Putamen (tissue), 1 donor: ENCODE measurements around the gene NFYB.
"Not testable (repeated sequence)": the region's sequence is repeated elsewhere in the genome, so short reads cannot be mapped to it uniquely, and the experiment has no call there.

Experiments
- DNase-seq: peaks from one replicate; pipeline ENCODE4 v3.0.0-alpha.2; 2016; ENCODE audit warnings: low spot score

The NFYB gene

DNA sequence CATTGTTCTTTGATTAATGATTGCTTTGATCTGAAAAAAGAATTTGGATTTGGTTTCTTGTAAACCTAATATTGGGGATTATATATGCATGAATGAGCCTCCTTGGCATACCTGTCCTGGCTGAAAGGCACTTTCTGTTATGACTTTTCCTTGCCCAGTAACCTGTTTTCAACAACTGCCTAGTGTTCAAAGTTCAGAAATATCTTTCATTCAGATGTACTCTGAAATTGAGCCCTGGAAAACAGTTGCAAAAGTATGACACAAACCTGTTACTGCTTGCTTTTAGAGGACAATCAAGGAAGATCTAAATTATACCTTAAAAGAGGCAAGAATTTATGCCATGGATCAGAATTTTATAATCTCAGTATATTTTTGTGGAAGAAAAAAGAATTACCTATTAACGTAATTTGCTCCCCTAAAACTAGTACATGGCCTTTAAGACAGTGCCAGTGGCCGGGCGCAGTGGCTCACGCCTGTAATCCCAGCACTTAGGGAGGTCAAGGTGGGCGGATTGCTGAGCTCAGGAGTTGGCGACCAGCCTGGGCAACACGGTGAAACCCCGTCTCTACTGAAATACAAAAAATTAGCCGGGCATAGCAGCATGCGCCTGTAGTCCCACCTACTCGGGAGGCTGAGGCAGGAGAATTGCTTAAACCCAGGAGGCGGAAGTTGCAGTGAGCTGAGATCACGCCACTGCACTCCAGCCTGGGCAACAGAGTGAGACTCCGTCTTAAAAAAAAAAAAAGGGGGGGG is 23.0 kb downstream of the NFYB start:
- not testable (repeated sequence) for DNase-seq

DNA sequence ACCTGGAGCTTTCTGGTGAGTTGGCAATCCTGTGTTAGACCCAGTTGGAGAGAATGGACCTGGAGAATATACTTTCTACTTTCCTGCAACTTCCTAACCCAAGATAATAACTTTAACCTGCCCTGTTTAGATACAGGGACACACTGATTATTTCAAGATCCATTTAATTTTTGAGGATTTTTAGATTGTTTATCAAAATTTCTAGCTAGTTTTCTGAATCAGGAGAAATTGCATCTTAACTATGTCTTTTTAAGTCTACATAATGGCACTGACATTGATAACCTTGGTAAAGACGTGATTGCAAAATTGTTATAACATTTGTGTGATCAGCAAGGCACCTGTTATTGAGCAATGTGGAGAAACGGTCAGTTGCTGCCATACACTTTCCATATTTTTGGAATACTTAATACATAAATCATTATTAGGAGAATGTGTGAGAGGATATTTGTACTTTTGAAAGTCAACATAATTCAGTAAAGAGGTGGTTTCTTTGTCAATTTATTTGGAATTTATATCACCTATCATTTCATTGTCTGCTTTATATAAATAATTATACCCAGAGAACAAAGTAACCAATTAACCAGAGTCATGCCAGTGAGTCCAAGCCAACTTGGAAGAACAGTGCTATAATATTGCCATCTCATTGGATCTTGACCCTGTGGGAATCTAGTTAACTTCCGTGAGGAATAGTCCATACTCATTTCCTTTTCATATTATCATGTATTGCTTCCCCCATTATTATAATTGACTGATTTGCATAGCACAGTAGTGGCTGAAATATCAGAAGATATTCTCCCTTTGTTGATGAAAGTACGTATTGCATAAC is 28.4 kb downstream of the NFYB start:
- DNase-seq = no peak

DNA sequence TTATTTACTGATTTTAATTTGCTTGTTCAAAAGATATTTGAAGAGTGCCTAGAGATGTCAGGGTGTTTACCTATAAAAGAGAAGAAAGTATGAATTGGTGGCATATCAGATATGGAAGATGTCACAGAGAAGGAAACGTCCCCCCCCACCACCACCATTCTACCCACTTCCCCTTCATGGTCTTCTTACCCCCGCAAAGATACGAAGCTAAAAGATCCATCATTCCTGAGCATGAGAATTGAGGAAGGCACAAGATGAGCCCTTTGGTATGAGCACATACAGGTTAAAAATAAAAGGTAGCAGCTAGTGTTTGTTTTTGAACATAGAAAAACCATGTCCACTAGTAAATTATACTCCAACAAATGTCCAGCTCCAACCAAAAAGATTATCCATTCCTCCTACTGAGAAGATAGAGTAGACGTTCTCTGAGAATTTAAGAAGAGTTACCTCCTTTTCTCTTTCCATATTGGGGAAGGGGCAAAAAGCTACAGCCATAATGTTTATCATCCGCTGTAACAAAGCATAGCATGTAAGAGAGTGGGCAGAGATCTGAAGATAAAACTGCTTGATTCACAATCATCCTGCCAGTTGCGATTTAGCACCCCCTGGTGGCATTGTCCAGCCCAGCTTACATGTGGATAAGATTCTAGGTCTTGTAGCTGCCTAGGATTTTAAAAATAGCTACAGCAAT is 29.1 kb downstream of the NFYB start:
- DNase-seq = peak; percentile 81

DNA sequence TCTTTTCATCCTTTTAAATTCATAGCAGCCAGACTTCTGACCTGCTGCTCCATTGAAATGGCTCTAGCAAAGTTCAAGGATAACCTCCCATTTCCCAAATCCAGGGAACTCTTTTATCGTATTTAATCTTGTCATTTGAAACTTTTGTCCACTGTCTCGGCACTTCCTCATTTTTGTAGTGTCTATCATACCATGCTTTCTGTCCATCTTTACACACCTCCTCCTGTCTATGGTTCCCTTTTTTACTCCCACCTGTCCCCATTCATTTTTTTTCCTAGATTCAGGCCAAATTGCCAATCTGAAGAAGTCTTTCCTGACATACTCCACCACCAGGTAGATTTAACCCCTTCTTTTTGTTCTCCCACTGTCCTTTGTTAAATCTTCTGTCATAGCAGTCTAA is 31.0 kb downstream of the NFYB start:
- DNase-seq = no peak

DNA sequence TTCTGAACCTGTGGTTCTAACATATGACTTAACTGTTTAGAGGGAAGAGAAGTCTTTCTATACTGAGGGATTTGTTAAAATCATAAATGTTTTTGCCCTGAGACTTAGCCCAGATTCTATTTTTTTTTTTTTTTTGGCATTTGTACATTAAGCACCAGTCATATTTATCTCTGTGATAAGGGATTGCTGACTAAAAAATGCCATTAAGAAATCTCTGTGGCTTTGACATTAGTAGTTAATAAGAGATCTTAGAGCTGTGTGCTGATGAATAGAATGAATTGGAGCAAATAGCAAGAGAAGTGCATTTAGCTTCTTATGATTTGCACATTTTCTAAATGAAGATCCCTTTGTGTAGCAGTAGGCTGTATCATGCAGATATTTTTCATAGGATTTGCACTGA is 32.5 kb downstream of the NFYB start:
- DNase-seq = no peak

DNA sequence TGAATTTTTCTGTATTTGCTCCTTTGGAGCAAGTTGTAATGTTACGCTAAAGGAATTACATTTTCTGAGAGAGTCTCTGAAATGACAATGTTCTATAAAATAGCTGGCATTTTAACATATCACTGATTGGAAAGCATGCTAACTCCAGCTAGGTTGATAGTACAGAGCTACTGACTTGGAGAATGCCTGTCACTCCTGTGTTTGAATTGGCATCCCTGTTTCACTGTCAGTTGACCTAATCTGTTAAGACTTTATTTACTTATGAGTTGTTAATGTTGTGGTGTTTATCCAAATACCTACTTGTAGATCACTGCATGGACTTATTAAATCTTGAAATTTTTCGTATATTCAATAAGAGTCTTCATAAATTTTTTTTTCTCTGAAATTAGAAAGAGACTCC is 40.1 kb downstream of the NFYB start:
- DNase-seq = no peak

DNA sequence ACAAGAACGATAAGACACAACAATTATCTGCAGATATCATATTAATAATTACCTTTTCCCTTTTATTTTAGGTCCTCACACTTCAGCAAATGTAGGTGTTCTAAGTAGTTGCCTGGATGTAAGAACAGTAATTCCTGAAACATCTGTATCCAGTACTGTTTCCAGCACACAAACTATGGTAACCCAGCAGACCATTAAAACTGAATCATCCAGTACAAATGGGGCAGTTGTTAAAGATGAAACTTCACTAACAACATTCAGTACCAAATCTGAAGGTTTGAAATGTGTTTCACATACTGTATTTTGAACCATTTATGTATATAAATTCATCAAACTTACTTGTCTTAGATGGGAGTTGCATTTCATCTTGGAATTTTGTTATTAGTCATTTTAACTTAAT is 42.7 kb downstream of the NFYB start:
- DNase-seq = no peak

DNA sequence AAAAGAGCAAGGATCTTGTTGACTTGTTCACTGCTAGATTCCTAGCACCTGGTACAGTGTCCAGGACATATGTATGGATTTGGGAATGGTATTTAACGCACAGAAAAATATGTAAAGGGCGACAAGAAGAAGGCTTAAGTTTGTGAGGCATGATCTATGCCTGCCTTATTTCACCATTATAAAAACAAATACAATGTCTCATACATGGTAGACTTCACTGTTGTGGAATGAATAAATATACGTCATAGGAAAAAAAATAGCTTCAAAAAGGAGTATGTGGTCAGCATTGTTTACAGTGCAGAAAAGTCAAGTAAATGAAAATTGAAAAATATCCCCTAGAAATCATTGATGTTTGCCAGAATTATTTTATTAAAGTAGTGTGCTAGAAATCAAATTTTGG is 43.7 kb downstream of the NFYB start:
- no peak for DNase-seq

DNA sequence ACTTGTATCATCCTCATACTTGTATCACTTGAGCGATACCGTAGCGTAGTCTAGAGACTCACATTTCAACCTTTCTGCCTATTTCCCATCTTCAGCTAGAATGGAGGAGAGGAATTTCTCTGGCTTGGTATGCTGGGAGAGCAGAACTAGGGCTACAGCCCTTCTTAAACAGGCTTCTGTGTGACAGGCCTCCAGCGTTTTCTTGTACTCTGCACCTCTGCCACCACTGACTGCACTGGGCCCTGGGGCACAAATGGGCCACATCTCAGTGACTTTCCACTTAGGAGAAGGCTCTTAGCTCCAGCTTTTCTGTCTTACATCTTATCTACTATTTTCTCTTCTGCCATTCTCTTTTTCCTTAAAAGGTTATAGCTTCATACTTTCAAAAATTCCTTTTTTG is 46.9 kb downstream of the NFYB start:
- DNase-seq = no peak

DNA sequence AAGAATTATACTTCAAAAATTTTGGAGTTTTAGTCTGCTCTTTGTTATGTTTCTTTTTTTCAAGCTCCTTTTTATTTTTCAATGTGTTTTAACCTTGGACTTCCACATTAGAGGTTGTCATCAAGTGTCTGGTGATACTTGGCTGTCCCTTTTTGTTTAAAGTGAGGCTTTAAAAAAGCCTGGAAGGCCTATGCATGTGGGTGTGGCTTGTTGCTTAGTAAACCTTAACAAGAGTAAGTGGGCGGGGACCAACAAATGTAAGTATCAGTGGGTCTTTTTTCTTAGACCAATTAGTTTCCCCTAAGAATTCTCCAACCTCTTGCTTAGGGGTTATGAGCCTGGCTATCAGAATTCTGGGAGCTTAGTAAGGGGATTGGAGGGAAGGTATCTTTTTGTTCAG is 47.3 kb downstream of the NFYB start:
- DNase-seq = no peak

DNA sequence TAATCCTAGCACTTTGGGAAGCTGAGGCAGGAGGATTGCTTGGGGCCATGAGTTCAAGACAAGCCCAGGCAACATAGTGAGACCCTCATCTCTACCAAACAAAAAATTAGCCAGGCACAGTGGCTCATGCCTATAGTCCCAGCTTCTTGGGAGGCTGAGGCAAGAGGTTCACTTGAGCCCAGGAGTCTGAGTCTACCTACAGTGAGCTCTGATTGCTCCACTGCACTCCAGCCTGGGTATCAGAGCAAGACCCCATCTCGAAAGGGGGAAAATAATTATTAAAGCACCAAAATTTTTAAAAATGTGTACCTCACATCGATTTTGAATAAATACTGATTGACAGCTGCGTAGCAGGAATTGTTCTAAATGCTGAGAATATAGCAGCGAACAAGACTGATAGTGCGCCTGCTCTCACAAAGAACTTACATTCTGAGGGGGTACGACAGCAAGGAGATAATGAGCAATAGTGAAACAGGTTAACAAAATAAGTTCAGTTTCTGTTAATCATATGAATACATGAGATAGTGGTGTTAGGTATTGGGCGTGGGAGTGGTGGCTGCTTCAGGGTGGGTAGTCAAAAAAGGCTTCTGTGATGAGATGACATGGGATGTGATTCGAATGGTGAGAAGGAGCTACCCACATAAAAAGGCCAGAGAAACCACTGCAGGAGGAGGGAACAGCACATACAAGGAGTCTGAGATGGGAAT is 54.1 kb downstream of the NFYB start:
- no peak for DNase-seq

DNA sequence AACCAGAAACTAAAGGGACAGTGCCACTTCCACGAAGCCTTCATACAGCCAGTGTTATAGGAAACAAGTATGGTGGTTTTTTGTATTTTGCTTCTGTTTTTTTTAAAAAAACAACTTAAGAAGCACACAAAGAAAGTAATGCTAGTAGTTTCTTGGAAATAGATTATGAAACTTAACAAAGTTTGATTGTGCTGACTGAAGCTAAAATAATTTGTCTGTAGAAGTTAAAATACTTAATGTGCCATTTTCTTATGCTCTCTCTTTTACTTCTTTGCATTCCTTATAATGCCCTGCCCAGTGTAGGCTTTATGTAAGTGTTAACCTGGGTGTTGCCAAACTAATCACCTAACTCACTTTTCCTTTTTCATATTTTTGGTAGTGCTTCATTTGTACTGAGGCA is 57.2 kb downstream of the NFYB start:
- no peak for DNase-seq

DNA sequence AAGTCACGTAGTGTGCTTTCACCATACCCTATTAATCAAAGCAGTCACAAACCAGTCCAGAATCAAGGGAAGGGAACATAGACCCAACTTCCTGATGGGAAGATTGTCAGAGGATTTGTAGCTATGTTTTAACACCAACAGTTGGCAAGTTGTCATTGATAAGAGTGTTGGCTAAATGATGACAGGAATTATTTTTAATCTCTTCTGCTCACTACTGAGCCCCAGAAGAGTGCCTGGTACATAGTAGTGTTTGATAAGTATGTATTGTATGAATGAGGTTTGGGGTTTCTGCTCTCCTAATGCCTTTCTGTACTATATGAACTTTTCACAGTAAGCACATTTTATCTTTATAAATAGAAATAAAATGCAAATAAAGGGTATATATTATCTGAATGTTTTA is 59.0 kb downstream of the NFYB start:
- DNase-seq = no peak

DNA sequence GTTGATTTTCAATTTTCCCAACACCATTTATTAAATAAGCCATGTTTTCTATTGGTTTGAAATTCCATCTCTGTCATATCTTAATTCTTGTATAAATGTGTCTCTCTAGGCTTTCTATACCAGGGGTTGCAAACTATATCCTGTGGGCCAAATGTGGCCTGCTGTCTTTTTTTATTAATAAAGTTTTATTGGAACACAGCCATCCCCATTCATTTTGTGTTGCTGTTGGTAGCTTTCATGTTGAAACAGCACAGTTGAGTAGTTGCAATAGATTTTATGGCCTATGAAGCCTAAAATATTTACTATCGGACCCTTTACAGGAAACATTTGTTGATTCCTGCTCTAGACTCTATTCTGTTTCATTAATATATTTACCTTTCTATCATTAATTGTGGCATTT is 64.3 kb downstream of the NFYB start:
- DNase-seq = no peak

DNA sequence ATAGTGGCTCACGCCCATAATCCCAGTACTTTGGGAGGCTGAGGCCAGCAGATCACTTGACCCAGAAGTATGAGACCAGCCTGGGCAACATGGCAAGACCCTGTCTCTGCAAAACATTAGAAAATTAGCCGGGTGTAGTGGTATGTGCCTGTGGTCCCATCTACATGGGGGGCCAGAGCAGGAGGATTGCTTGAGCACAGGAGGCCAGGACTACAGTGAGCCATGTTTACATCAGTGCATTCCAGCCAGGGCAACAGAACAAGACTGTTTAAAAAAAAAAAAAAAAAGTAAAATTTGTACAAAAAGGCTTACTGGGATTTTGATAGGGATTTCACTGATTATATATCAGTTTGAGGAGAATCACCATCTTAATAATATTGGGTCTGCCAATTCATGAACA is 65.9 kb downstream of the NFYB start:
- no peak for DNase-seq
